Fibroblast of the aortic adventitia (primary cell): ENCODE results near the gene CCDC51. TPM values are rescaled to one million over a fixed set of nuclear protein-coding genes. Genes with fewer than 3 reads are reported as not detected.

Experiments used
- DNase-seq: peaks from one replicate; pipeline ENCODE4 v3.0.0-alpha.2; 2010; ENCODE audit warnings: low read depth
- H3K4me3 ChIP-seq: 2 replicates; pipeline ENCODE4 v1.5.1; 2011; ENCODE audit warnings: low read depth, mild to moderate bottlenecking, control low read depth, low read length, moderate library complexity
- total RNA-seq: library from RNA; depleted of rRNA; stranded (reverse); fragments of >200 nt; gene quantifications from 2 replicates; pipeline ENCODE4 v1.2.3, GENCODE V29; 2012; ENCODE audit warnings: low replicate concordance
- TF ChIP-seq, protein P1 (sequence below): IDR thresholded peaks from 2 replicates; pipeline ENCODE4 v1.5.1; 2011; ENCODE audit warnings: mild to moderate bottlenecking, low read length, control low read depth, inconsistent platforms; ENCODE audit not compliant: insufficient read depth

Gene CCDC51
- total RNA-seq, 1 donor, result 19.3 TPM

DNA sequence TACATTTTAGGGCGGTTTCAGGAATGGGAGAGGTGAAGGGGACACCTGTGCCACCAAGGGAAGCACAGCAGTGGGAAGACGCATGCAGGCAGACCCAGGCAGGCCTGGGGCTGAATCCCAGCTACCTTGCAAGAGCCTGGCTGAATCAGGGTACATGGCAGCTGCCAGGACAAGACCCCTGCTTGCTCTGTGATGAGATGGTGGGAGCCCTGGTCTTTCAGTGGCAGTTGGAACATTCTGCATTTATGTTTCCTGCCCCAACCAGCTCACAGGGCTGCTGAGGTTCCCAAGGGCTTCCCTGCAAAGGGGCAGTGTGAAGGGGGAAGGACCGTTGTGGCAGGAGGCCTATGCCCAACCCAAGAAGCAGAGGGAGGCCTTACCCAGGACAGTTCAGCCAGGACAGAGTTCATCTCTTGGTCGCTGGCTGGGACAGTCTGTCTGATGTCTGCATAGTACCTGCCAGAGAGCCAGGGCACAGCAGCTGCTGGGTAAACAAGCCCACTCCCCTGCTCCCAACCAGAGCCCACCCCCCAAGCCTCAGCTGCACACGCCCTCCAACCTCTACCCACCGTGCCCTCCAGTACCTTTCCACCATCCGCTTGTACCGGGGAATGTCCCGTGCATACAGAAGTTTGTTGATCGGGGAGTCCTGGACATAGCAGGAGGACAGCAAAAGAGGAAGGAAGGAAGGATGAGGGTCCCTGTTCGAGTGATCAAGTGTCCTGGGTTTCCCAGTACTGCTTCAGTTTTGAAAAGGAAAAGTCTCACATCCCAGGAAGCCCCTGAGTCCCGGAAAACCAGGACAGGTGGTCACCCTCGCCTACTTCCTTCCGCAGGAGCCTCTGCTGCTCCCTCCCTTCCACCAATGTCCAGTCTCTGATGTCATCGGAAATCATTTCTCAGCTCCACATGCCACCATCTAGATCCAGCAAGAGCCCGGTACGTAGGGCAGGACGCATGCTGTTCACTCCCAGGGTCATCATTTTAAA lies 33.2 kb downstream of the CCDC51 start:
- DNase-seq, result no peak
- no peak overlapping the region for H3K4me3 ChIP-seq
- TF ChIP-seq, protein P1, sequence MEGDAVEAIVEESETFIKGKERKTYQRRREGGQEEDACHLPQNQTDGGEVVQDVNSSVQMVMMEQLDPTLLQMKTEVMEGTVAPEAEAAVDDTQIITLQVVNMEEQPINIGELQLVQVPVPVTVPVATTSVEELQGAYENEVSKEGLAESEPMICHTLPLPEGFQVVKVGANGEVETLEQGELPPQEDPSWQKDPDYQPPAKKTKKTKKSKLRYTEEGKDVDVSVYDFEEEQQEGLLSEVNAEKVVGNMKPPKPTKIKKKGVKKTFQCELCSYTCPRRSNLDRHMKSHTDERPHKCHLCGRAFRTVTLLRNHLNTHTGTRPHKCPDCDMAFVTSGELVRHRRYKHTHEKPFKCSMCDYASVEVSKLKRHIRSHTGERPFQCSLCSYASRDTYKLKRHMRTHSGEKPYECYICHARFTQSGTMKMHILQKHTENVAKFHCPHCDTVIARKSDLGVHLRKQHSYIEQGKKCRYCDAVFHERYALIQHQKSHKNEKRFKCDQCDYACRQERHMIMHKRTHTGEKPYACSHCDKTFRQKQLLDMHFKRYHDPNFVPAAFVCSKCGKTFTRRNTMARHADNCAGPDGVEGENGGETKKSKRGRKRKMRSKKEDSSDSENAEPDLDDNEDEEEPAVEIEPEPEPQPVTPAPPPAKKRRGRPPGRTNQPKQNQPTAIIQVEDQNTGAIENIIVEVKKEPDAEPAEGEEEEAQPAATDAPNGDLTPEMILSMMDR, result no peak

DNA sequence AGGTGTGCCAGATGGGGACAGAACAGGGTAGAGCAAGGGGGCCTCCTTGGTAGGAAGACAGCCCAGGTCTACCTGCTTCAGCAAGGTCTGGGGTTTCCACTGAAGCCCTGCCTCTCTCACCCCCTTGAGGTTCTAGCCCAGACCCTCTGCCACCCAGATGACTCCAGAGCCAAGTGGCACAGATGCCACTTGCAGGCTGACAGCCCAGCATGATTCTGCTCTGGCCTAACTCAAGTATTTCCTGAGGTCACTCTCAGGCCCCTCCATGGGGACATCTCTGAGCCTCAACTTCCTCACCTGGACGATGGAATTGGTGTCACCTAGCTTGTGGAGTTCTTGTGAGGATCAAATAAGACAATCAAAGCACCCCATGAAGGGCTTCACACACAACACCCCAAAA lies 33.9 kb downstream of the CCDC51 start:
- DNase-seq, result no peak
- no peak overlapping the region for H3K4me3 ChIP-seq
- TF ChIP-seq, protein P1, result no peak

DNA sequence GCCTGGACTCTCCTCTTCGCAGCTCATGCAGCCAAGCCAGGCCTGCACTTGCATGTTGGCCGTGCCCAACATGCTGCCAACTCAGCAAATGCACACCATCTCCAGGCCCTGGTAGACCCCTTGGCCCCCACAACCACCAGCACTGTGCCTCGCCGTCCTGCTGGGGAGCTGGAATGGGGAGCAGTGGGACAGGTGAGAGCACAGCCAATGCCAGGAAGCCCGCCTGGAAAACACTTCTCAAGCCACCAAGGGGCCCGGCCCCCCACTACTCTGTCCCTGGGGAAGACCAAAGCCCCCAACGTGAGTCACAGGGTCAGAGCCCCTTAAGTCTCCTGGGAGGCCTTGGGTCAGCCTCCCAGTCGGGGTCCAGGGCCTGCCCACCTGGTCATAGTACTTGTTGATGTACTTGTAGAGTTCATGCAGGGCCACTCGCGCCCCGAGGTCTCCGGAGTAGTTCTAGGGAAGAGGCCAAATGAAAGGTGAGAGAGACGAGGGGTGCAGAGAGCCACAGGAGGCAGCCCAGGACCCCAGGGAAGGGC lies 34.5 kb downstream of the CCDC51 start:
- no peak for DNase-seq
- H3K4me3 ChIP-seq, result no peak overlapping the region
- TF ChIP-seq, protein P1, result no peak

DNA sequence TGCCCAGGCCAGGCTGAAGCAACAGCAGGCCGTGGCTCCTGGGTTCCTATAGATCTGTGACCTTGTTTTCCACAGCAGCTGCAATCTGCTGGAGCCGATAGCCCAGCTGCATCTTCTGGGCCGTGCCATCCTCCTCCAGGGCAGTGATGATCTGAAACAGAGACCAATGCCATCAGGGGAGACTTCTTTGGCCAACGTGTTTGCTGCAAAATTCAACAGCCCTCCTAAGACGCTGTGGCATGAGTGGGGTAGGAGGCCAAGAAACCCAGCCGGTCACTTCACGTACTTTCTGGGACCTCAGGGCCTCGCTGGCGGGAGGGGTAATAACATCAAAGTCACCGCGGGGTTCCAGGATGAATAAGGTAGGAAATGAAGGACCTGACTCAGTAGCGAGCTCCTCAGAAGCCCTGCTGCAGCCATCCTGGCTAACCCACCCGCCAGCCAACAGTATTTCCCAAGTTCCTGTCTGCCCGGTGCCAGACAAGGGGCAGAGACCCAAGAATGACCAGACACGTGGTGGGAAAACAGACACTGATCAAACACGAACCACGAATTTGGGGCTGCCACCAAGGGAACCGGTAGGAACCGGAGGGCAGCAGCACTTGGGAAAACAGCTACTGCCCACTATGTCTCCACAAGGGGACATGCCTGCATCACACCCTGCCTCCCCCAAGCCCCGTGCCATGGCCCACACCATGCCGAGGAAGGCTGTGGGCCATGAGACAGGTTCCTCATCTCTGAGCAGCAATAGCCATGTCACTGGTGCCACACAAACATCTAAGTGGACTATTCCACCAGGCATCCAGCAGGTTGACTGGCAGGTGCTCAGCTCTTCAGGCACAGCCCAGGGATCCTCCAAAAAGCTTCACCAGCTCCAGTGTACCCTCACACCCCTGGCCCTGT lies 35.2 kb downstream of the CCDC51 start:
- TF ChIP-seq, protein P1, result no peak
- no peak for DNase-seq
- no peak overlapping the region for H3K4me3 ChIP-seq

DNA sequence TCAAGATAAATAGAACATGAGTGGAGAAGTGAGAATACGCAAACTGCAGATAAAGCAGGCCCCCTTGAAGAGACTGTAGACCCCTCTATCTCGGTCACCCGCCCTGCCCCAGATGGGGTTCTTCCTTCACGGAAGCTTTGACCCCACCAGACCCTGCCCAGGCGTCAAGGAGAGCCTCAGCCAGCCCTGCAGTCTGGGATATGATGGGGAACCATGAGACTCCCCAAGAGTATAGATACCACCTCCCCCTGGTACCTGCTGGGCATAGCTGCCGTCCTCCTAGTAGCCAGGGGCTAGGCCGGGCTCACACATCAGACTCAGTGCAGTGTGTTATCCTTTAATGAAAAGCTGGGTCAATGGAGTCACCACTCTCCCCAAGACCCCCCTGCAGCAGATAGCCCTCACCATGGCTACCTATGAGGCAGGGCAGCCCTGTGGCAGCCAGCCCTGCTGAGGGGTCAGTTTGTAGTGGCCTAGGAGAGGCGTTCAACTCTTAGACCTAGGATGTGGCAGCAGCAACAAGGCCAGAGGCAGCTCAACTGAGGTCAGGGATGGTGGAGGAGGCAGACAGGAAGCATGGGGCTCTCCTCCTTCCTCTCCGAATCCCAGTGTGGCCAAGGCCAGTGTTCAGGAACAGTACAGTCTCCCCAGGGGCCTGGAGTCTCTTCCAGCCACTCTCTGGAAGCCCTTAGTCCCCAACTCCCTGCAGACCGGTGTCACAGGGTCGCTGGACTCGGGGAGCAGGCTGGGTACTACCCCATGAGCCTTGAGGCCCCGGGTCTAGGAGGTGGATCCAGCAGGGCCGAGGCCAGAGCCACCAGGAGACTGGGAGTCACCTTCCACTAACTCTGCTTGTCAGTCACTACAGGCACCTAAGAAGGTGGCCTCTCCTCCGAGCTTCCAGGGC lies 36.1 kb downstream of the CCDC51 start:
- TF ChIP-seq, protein P1, result no peak
- no peak overlapping the region for H3K4me3 ChIP-seq
- no peak for DNase-seq

DNA sequence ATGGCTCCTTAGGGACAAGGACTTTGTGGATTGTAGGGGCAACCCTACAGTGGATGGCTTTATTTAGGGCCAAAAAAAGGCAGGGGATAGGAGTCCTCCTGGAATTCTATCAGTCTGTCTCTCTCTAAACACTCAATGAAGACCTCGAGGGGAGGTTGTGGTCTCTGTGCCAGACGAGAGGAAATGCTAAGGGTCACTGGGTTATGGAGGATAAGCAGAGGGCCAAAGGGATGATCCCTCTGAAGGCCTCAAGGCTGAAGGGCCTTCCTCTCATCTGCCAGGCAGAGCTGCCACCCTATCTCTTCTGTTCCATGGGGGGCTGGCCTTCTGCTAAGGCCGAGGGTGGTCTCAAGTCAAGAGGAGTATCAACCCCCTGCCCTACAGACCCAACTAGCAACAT lies 37.0 kb downstream of the CCDC51 start:
- TF ChIP-seq, protein P1, result no peak
- no peak for DNase-seq
- H3K4me3 ChIP-seq, result no peak overlapping the region
